Chondrocyte (in vitro differentiated cells): ENCODE data around the gene TMEM18. TPM values are rescaled to one million over a fixed set of nuclear protein-coding genes. Genes with fewer than 3 reads are reported as not detected.

Experiments
- DNase-seq: peaks from one replicate; pipeline ENCODE4 v3.0.0; 2021; ENCODE audit warnings: mixed read lengths, low spot score
- H3K27ac Mint-ChIP-seq: one replicate; pipeline ENCODE4 v1.8.0; 2021; ENCODE audit warnings: mild to moderate bottlenecking, moderate library complexity, mixed read lengths; ENCODE audit not compliant: unreplicated experiment
- H3K27me3 Mint-ChIP-seq: 2 replicates; pipeline ENCODE4 v1.8.0; 2021; ENCODE audit warnings: low read depth, mixed read lengths
- H3K36me3 Mint-ChIP-seq: 2 replicates; pipeline ENCODE4 v1.8.0; 2021; ENCODE audit warnings: low read depth, mixed read lengths
- H3K4me1 Mint-ChIP-seq: 2 replicates; pipeline ENCODE4 v1.8.0; 2021; ENCODE audit warnings: low read depth, mild to moderate bottlenecking, mixed read lengths
- H3K4me3 Mint-ChIP-seq: one replicate; pipeline ENCODE4 v1.8.0; 2021; ENCODE audit warnings: mild to moderate bottlenecking, moderate library complexity, mixed read lengths; ENCODE audit not compliant: unreplicated experiment
- H3K9me3 Mint-ChIP-seq: 2 replicates; pipeline ENCODE4 v1.8.0; 2021; ENCODE audit warnings: low read depth, mixed read lengths
- total RNA-seq: library from RNA; stranded (reverse); gene quantifications from 3 replicates; pipeline ENCODE4 v1.2.1, GENCODE V29; 2021
- TF ChIP-seq, protein P1 (sequence below): fragments of 200-600 bp; sonication (generic); IDR thresholded peaks from 2 replicates; pipeline ENCODE4 v1.5.0; 2021; ENCODE audit warnings: antibody characterized with exemption, mild to moderate bottlenecking, moderate library complexity

TMEM18 gene
- total RNA-seq, 1 donor from 2014 or later: 33.9 TPM

- H3K36me3 Mint-ChIP-seq: peaks cover 37% of the 10 kb centered on the region
- H3K27me3 Mint-ChIP-seq: no peaks in the 10 kb centered on the region
- H3K4me3 Mint-ChIP-seq: no peak overlapping the region
- no peak overlapping the region for H3K27ac Mint-ChIP-seq
- peaks cover 10% of the 10 kb centered on the region for H3K9me3 Mint-ChIP-seq
- peaks cover 21% of the 10 kb centered on the region for H3K4me1 Mint-ChIP-seq
- no peak for DNase-seq
- TF ChIP-seq, protein P1, sequence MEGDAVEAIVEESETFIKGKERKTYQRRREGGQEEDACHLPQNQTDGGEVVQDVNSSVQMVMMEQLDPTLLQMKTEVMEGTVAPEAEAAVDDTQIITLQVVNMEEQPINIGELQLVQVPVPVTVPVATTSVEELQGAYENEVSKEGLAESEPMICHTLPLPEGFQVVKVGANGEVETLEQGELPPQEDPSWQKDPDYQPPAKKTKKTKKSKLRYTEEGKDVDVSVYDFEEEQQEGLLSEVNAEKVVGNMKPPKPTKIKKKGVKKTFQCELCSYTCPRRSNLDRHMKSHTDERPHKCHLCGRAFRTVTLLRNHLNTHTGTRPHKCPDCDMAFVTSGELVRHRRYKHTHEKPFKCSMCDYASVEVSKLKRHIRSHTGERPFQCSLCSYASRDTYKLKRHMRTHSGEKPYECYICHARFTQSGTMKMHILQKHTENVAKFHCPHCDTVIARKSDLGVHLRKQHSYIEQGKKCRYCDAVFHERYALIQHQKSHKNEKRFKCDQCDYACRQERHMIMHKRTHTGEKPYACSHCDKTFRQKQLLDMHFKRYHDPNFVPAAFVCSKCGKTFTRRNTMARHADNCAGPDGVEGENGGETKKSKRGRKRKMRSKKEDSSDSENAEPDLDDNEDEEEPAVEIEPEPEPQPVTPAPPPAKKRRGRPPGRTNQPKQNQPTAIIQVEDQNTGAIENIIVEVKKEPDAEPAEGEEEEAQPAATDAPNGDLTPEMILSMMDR: no peak
Measured at GRCh38 chr2:668000-668398, 9.2 kb downstream of the TMEM18 start.

GRCh38 chr2:667332-667999 lies 9.7 kb downstream of the TMEM18 start:
- Mint-ChIP-seq H3K36me3 (peaks cover 37% of the 10 kb centered on the region), H3K27ac (no peak overlapping the region), H3K9me3 (peaks cover 10% of the 10 kb centered on the region), H3K4me1 (peaks cover 16% of the 10 kb centered on the region), H3K27me3 (no peaks in the 10 kb centered on the region), H3K4me3 (no peak overlapping the region)
- DNase-seq: no peak
- TF ChIP-seq, protein P1: peak; percentile 78

DNA sequence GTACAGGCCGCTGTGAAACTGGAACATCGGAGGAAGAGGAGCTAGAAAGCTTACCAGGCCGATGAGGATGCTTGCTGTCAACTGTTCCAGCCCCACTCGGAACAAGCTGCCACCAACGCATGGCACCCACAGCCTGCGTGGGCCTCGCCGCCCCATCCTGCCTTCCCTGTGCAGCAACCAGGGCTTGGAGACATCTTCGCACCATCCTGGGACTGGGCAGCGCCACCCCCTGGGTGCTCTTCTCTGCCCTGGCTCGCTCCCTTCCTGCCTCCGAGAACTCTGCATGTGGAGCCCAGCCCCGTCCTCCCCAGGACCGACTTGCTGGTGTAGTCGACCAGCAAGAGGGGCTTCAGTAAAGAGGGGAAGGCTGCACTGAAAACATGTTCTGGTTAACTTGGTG lies 10.8 kb downstream of the TMEM18 start:
- Mint-ChIP-seq H3K4me3 (no peak overlapping the region), H3K9me3 (peaks cover 10% of the 10 kb centered on the region), H3K27ac (no peak overlapping the region), H3K27me3 (peaks cover 2% of the 10 kb centered on the region), H3K4me1 (peaks cover 16% of the 10 kb centered on the region), H3K36me3 (peaks cover 37% of the 10 kb centered on the region)
- DNase-seq: no peak
- TF ChIP-seq, protein P1: no peak

DNA sequence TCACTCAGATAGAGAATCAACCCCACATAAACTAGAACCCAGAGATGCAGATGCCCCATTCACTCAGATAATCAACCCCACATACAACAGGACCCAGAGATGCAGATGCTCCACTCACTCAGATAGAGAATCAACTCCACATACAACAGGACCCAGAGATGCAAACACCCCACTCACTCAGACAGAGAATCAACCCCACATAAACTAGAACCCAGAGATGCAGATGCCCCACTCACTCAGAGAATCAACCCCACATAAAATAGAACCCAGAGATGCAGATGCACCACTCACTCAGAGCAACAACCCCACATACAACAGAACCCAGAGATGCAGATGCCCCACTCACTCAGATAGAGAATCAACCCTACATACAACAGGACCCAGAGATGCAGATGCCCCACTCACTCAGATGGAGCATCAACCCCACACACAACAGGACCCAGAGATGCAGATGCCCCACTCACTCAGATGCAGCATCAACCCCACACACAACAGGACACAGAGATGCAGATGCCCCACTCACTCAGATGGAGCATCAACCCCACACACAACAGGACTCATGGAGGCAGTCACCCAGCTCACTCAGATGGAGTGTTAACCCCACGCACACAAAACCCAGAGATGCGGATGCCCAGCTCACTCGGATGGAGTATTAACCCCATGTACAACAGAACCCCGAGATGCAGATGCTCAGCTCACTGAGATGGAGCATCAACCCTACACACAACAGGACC lies 11.7 kb downstream of the TMEM18 start:
- TF ChIP-seq, protein P1: no peak
- peaks cover 2% of the 10 kb centered on the region for H3K27me3 Mint-ChIP-seq
- no peak overlapping the region for H3K27ac Mint-ChIP-seq
- H3K4me1 Mint-ChIP-seq: peaks cover 16% of the 10 kb centered on the region
- H3K9me3 Mint-ChIP-seq: peaks cover 10% of the 10 kb centered on the region
- no peak overlapping the region for H3K4me3 Mint-ChIP-seq
- H3K36me3 Mint-ChIP-seq: peaks cover 32% of the 10 kb centered on the region
- DNase-seq: no peak

DNA sequence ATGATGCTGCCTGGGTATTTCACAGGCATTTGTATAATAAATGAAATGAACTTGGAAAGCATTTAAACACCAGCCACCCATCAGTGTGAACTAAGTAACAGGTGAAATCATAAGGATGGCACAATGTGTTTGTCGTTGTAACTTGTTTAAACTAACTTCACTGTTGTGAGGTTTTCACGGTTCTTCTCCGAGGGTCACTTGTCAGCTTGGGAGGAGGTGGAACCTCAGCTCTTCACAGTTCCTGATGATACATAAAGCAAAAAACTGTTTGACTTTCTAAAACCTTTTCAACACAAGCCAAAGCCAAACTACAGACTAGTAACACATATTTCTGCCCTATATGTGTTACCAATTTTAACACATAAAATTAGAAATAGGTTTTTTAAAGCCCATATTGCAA lies 13.1 kb downstream of the TMEM18 start:
- TF ChIP-seq, protein P1: no peak

More for the DNA sequence above, 13.1 kb downstream of the TMEM18 start:
- H3K4me3 Mint-ChIP-seq: no peak overlapping the region
- no peak overlapping the region for H3K27ac Mint-ChIP-seq
- H3K9me3 Mint-ChIP-seq: peaks cover 10% of the 10 kb centered on the region
- H3K27me3 Mint-ChIP-seq: peaks cover 6% of the 10 kb centered on the region
- H3K36me3 Mint-ChIP-seq: peaks cover 25% of the 10 kb centered on the region
- H3K4me1 Mint-ChIP-seq: peaks cover 6% of the 10 kb centered on the region
- no peak for DNase-seq
